Testis (tissue), 3 donors: Measurements from ENCODE around the gene MAGI1. TPM values are rescaled to one million over a fixed set of nuclear protein-coding genes. Genes with fewer than 3 reads are reported as not detected.

Source experiments
- DNase-seq: peaks from one replicate; pipeline ENCODE4 v3.0.0-alpha.2; 2019
- H3K27ac ChIP-seq, 2 donors: fragments of 200-600 bp; sonication (generic); one replicate each; pipeline ENCODE4 v1.5.1; 2019
- H3K27me3 ChIP-seq: fragments of 200-600 bp; sonication (generic); one replicate; pipeline ENCODE4 v1.5.1; 2019
- H3K36me3 ChIP-seq: fragments of 200-600 bp; sonication (generic); one replicate; pipeline ENCODE4 v1.5.1; 2017; ENCODE audit warnings: low read depth; ENCODE audit errors: missing control alignments
- H3K4me1 ChIP-seq: fragments of 200-600 bp; sonication (generic); one replicate; pipeline ENCODE4 v1.5.1; 2019
- H3K4me3 ChIP-seq, 2 donors: fragments of 200-600 bp; sonication (generic); one replicate each; pipeline ENCODE4 v1.5.1; 2017 to 2019
- H3K9me3 ChIP-seq: fragments of 200-600 bp; sonication (generic); one replicate; pipeline ENCODE4 v1.5.1; 2017
- POLR2A ChIP-seq: fragments of 450-650 bp; IDR thresholded peaks from one replicate; pipeline ENCODE4 v1.6.1; 2017; ENCODE audit warnings: antibody characterized with exemption, mild to moderate bottlenecking, moderate library complexity
- WGBS, 2 donors: methylation state at CpG; one replicate each; pipeline ENCODE4 v1.1.5; 2018; 5-methylcytosine and 5-hydroxymethylcytosine counted together
- intact Hi-C: fragments of 100-400 bp; cut with DNase I; formaldehyde crosslinking; loops from one replicate; pipeline ENCODE4 v1.15.1; 2023; ENCODE audit warnings: low total_unique reads
- polyA plus RNA-seq: library from polyadenylated mRNA; stranded (reverse); fragments of 350-450 nt; fragmentation: Illumina TruSeq; extraction: RNeasy Lipid Tissue Mini Kit (QIAGEN cat#74804); gene quantifications from one replicate; pipeline ENCODE4 v1.2.3, GENCODE V29; 2014; ENCODE audit warnings: low read depth, low replicate concordance; ENCODE audit not compliant: insufficient read depth
- total RNA-seq, 2 donors: library from RNA; depleted of rRNA; stranded (reverse); fragments of >200 nt; gene quantifications; one replicate each; pipeline ENCODE4 v1.2.3, GENCODE V29; 2016
- TF ChIP-seq, protein P1 (sequence below), 3 experiments: fragments of 450-650 bp in 2 of 3; fragments of 200-600 bp in 1 of 3; sonication (generic) in 1 of 3; IDR thresholded peaks; one replicate each; pipeline ENCODE4 v1.5.1; 2016 to 2019; ENCODE audit warnings: antibody characterized with exemption in 3 of 3, mild to moderate bottlenecking in 2 of 3, moderate library complexity in 1 of 3

The MAGI1 gene
- total and polyA plus RNA-seq, 3 donors from 2014 or later, result 55.4 to 60.4 (median 56.1) TPM

DNA sequence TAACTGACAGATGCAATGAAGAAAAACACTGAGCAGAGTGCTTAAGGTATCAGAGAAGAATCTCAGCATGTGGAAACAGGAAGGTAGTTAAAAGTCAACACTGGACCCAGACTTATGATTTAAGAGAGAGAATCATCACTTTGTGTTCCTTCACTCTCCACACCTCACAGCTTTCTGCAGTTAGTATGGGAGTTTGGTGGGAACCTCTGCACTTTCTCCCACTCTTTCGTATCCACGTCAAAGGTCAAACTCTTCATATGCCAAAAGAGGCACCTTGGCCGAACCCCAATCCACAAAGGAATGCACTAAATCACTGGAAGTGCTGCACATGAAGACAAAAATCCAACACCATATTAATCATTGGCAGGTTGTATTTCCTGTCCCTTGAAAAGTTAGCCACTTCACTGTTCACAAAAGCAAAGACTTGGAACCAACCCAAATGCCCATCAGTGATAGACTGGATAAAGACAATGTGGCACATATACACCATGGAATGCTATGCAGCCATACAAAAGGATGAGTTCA lies 361.2 kb downstream of the MAGI1 start:
- TF ChIP-seq, protein P1, sequence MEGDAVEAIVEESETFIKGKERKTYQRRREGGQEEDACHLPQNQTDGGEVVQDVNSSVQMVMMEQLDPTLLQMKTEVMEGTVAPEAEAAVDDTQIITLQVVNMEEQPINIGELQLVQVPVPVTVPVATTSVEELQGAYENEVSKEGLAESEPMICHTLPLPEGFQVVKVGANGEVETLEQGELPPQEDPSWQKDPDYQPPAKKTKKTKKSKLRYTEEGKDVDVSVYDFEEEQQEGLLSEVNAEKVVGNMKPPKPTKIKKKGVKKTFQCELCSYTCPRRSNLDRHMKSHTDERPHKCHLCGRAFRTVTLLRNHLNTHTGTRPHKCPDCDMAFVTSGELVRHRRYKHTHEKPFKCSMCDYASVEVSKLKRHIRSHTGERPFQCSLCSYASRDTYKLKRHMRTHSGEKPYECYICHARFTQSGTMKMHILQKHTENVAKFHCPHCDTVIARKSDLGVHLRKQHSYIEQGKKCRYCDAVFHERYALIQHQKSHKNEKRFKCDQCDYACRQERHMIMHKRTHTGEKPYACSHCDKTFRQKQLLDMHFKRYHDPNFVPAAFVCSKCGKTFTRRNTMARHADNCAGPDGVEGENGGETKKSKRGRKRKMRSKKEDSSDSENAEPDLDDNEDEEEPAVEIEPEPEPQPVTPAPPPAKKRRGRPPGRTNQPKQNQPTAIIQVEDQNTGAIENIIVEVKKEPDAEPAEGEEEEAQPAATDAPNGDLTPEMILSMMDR (IDR thresholded peaks at IDR 0.05), result no peak
- no peak for TF ChIP-seq POLR2A
- no peak for DNase-seq
- Histone ChIP-seq H3K4me1 (no peaks in the 10 kb centered on the region), H3K27me3 (no peaks in the 10 kb centered on the region), H3K4me3 (no peak overlapping the region), H3K27ac (no peak overlapping the region), H3K9me3 (no peaks in the 10 kb centered on the region), H3K36me3 (no peaks in the 10 kb centered on the region)
- intact Hi-C loops, result no loop called here
- 69 to 82% methylated on average over 3 of the region's 3 CpGs for WGBS, 2 donors

DNA sequence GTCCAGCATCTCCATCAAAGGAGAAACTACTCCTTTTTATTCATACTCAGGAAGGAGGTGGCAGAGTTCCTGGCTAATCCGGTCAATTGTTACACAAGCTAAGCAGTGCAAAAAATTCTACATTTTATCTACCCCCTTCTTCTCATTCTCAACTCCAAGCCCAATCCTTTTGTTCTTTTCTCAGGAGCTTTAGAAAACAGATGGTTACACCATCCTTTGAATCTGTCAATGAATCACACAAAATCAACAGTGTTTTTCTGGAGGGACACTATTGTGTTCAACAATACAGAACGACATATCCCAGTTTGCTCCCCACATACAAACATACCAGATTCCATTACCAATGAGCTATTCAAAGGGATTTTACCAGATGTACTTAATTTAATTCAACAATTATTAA lies 362.1 kb downstream of the MAGI1 start:
- 85 to 87% methylated on average over 2 of the region's 2 CpGs for WGBS, 2 donors
- intact Hi-C loops, result no loop called here
- H3K4me3 ChIP-seq, result no peak overlapping the region
- no peaks in the 10 kb centered on the region for H3K36me3 ChIP-seq
- no peak for TF ChIP-seq POLR2A
- TF ChIP-seq, protein P1 (IDR thresholded peaks at IDR 0.05), result no peak
- DNase-seq, result no peak
- no peaks in the 10 kb centered on the region for H3K9me3 ChIP-seq
- H3K27me3 ChIP-seq, result no peaks in the 10 kb centered on the region
- no peaks in the 10 kb centered on the region for H3K4me1 ChIP-seq
- no peak overlapping the region for H3K27ac ChIP-seq

DNA sequence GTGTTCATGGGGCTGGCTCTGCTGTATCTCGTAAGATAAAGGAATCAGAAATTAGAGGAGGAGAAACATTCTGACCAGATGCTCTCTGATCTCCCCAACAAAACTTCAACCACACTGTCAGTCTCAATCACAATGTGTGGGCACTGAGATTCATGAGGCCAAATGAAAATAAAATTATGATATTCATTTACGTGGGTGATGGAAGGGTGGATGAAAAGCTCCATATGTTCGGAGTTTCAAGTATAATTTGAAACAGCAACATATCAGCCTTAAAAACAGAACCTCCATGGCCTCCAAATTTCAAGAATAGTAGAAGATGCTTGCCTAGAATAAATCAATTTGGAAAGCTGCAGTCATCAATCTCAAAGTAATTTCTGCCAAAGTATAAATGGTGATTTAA lies 363.7 kb downstream of the MAGI1 start:
- no peak for TF ChIP-seq POLR2A
- TF ChIP-seq, protein P1 (IDR thresholded peaks at IDR 0.05), result no peak
- intact Hi-C loops, result no loop called here
- DNase-seq, result no peak
- H3K36me3 ChIP-seq, result no peaks in the 10 kb centered on the region
- no peaks in the 10 kb centered on the region for H3K27me3 ChIP-seq
- no peaks in the 10 kb centered on the region for H3K9me3 ChIP-seq
- H3K4me1 ChIP-seq, result no peaks in the 10 kb centered on the region
- H3K4me3 ChIP-seq, result no peak overlapping the region
- no peak overlapping the region for H3K27ac ChIP-seq
- 72 to 77% methylated on average over 3 of the region's 3 CpGs for WGBS, 2 donors

DNA sequence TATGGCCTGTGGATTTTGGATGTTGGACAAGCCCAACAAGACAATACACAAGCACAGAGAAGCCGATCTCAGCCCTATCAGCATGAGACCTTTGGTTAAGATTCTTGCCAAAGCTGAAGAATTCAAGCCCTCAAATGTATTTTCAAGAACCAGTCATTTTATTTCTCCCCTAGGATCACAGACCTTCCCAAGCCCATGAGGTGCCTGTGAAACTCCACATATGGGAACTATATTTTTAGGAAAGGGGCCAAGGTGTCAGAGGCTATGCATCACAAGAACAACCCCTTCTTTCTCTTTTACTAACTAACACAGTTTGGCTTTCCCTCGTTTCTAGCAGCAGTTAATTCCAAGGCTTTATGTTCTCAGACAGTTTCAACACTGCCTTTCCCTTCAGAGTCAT lies 364.5 kb downstream of the MAGI1 start:
- H3K9me3 ChIP-seq, result no peaks in the 10 kb centered on the region
- DNase-seq, result no peak
- no peak for TF ChIP-seq POLR2A
- TF ChIP-seq, protein P1 (IDR thresholded peaks at IDR 0.05), result no peak
- no peak overlapping the region for H3K4me3 ChIP-seq
- H3K4me1 ChIP-seq, result no peaks in the 10 kb centered on the region
- 62 to 66% methylated on average over 2 of the region's 2 CpGs for WGBS, 2 donors
- intact Hi-C loops, result no loop called here
- no peaks in the 10 kb centered on the region for H3K27me3 ChIP-seq
- no peak overlapping the region for H3K27ac ChIP-seq
- no peaks in the 10 kb centered on the region for H3K36me3 ChIP-seq
